Mesenchymal stem cell (in vitro differentiated cells and primary cell): Measurements from ENCODE around the gene SNN.

Experiments used
- DNase-seq: peaks from one replicate; pipeline ENCODE4 v3.0.0-alpha.2; 2013
- H2AFZ ChIP-seq: one replicate; pipeline ENCODE4 v1.6.1; 2013; ENCODE audit warnings: low read depth, mild to moderate bottlenecking, control low read depth, inconsistent platforms, low read length, moderate library complexity
- H2AK5ac ChIP-seq: 2 replicates; pipeline ENCODE4 v1.6.1; 2013; ENCODE audit warnings: low read length, moderate library complexity, mild to moderate bottlenecking, inconsistent platforms; ENCODE audit not compliant: severe bottlenecking
- H2BK120ac ChIP-seq: one replicate; pipeline ENCODE4 v1.6.1; 2013; ENCODE audit warnings: low read depth, mild to moderate bottlenecking, inconsistent platforms, low read length, moderate library complexity
- H2BK12ac ChIP-seq, 2 experiments: one replicate each; pipeline ENCODE4 v1.6.1; 2013; ENCODE audit warnings: inconsistent platforms in 2 of 2, low read length in 2 of 2, mild to moderate bottlenecking in 2 of 2, moderate library complexity in 2 of 2, control low read depth in 1 of 2
- H2BK15ac ChIP-seq: one replicate; pipeline ENCODE4 v1.6.1; 2013; ENCODE audit warnings: mild to moderate bottlenecking, low read depth, inconsistent platforms; ENCODE audit not compliant: poor library complexity, severe bottlenecking
- H2BK5ac ChIP-seq: 2 replicates; pipeline ENCODE4 v1.6.1; 2013; ENCODE audit warnings: low read depth, mild to moderate bottlenecking, low read length, control low read depth, inconsistent platforms; ENCODE audit not compliant: poor library complexity, severe bottlenecking
- H3K14ac ChIP-seq, 2 experiments: one replicate each; pipeline ENCODE4 v1.6.1; 2013; ENCODE audit warnings: inconsistent platforms in 2 of 2, low read length in 2 of 2, control low read depth in 1 of 2, mild to moderate bottlenecking in 1 of 2, moderate library complexity in 1 of 2
- H3K18ac ChIP-seq, 2 experiments: one replicate each; pipeline ENCODE4 v1.6.1; 2013; ENCODE audit warnings: inconsistent platforms in 2 of 2, low read length in 2 of 2, control low read depth in 1 of 2, low read depth in 1 of 2, mild to moderate bottlenecking in 1 of 2
- H3K23ac ChIP-seq, 2 experiments: one replicate each; pipeline ENCODE4 v1.6.1; 2013; ENCODE audit warnings: inconsistent platforms in 2 of 2, low read length in 2 of 2, mild to moderate bottlenecking in 2 of 2, moderate library complexity in 2 of 2, control low read depth in 1 of 2
- H3K27ac ChIP-seq: 2 replicates; pipeline ENCODE4 v1.5.1; 2013; ENCODE audit warnings: mild to moderate bottlenecking, moderate library complexity, low read length, control low read depth, inconsistent platforms; ENCODE audit not compliant: poor library complexity, severe bottlenecking
- H3K27me3 ChIP-seq, 2 experiments: 2 replicates each; pipeline versions ENCODE4 v1.6.1 to v1.7.0; 2013; ENCODE audit warnings: low read length in 2 of 2, mild to moderate bottlenecking in 2 of 2, moderate library complexity in 2 of 2, control low read depth in 1 of 2, inconsistent platforms in 1 of 2; ENCODE audit not compliant: control insufficient read depth in 1 of 2, insufficient read depth in 1 of 2
- H3K36me3 ChIP-seq, 2 experiments: 2 replicates each; pipeline versions ENCODE4 v1.6.1 to v1.7.0; 2013; ENCODE audit warnings: low read length in 2 of 2, control low read depth in 1 of 2, inconsistent platforms in 1 of 2, low read depth in 1 of 2, mild to moderate bottlenecking in 1 of 2; ENCODE audit not compliant: insufficient read depth in 2 of 2, control insufficient read depth in 1 of 2
- H3K4ac ChIP-seq, 2 experiments: one replicate each; pipeline ENCODE4 v1.6.1; 2013; ENCODE audit warnings: inconsistent platforms in 2 of 2, low read length in 2 of 2, mild to moderate bottlenecking in 2 of 2, moderate library complexity in 2 of 2, control low read depth in 1 of 2, low read depth in 1 of 2
- H3K4me1 ChIP-seq: 2 replicates; pipeline ENCODE4 v1.6.1; 2013; ENCODE audit warnings: low read depth, low read length, control low read depth; ENCODE audit not compliant: control insufficient read depth, insufficient read depth
- H3K4me2 ChIP-seq: 2 replicates; pipeline ENCODE4 v1.6.1; 2013; ENCODE audit warnings: low read length, mild to moderate bottlenecking, inconsistent platforms; ENCODE audit not compliant: poor library complexity, severe bottlenecking
- H3K4me3 ChIP-seq, 2 experiments: 2 replicates each; pipeline versions ENCODE4 v1.5.1 to v1.7.0; 2013; ENCODE audit warnings: low read length in 2 of 2, mild to moderate bottlenecking in 2 of 2, control low read depth in 1 of 2, low read depth in 1 of 2; ENCODE audit not compliant: insufficient read depth in 1 of 2
- H3K79me1 ChIP-seq: replicated peaks from 2 replicates; pipeline ENCODE4 v1.6.1; 2013; ENCODE audit warnings: mild to moderate bottlenecking, control low read depth, low read length, inconsistent platforms; ENCODE audit not compliant: poor library complexity, severe bottlenecking
- H3K9ac ChIP-seq: 2 replicates; pipeline ENCODE4 v1.7.0; 2013; ENCODE audit warnings: mild to moderate bottlenecking, low read length, moderate library complexity
- H3K9me3 ChIP-seq: 2 replicates; pipeline ENCODE4 v1.7.0; 2013; ENCODE audit warnings: mild to moderate bottlenecking, low read length; ENCODE audit not compliant: control insufficient read depth
- H4K8ac ChIP-seq: one replicate; pipeline ENCODE4 v1.6.1; 2013; ENCODE audit warnings: inconsistent platforms, mild to moderate bottlenecking, low read length, moderate library complexity
- H4K91ac ChIP-seq: one replicate; pipeline ENCODE4 v1.6.1; 2013; ENCODE audit warnings: mild to moderate bottlenecking, low read length, inconsistent platforms
- WGBS: methylation state at CpG from one replicate; pipeline ENCODE4 v1.1.7; 2013; ENCODE audit warnings: mixed read lengths; 5-methylcytosine and 5-hydroxymethylcytosine counted together

The SNN gene

GRCh38 chr16:11677959-11678881, 10.0 kb downstream of the SNN start:
- H2BK5ac ChIP-seq = no peak overlapping the region
- no peak overlapping the region for H2BK120ac ChIP-seq
- peak overlapping the region; percentile 27 for H3K9ac ChIP-seq
- no peak overlapping the region for H3K4me2 ChIP-seq
- H3K4ac ChIP-seq = no peak overlapping the region
- H2AK5ac ChIP-seq = no peak overlapping the region
- H3K9me3 ChIP-seq = no peaks in the 10 kb centered on the region
- H4K91ac ChIP-seq = no peak overlapping the region
- no peak overlapping the region for H2BK15ac ChIP-seq
- H3K27ac ChIP-seq = no peak overlapping the region
- H3K14ac ChIP-seq = no peak overlapping the region
- no peak overlapping the region for H3K18ac ChIP-seq
- no peak overlapping the region for H3K23ac ChIP-seq
- H4K8ac ChIP-seq = no peak overlapping the region
- peaks cover 46% of the 10 kb centered on the region for H3K79me1 ChIP-seq
- H2AFZ ChIP-seq = no peak overlapping the region
- WGBS = 91% methylated on average over 16 of the region's 18 CpGs
- peak overlapping the region in 1 of 2 experiments; percentile 11 for H3K4me3 ChIP-seq
- peaks cover 66 to 73% of the 10 kb centered on the region in 2 experiments for H3K36me3 ChIP-seq
- H3K4me1 ChIP-seq = peaks cover 30% of the 10 kb centered on the region
- H2BK12ac ChIP-seq = no peak overlapping the region
- DNase-seq = no peak
- H3K27me3 ChIP-seq = no peaks in the 10 kb centered on the region

GRCh38 chr16:11679250-11679649, 11.0 kb downstream of the SNN start:
- H3K27me3 ChIP-seq = no peaks in the 10 kb centered on the region
- no peak overlapping the region for H2BK15ac ChIP-seq
- H3K4me1 ChIP-seq = peaks cover 29% of the 10 kb centered on the region
- 91% methylated on average over 13 of the region's 13 CpGs for WGBS
- H2BK12ac ChIP-seq = no peak overlapping the region
- H3K18ac ChIP-seq = no peak overlapping the region
- H4K91ac ChIP-seq = no peak overlapping the region
- H3K9me3 ChIP-seq = no peaks in the 10 kb centered on the region
- no peak overlapping the region for H2BK120ac ChIP-seq
- H3K4me3 ChIP-seq = no peak overlapping the region
- H4K8ac ChIP-seq = no peak overlapping the region
- H3K36me3 ChIP-seq = peaks cover 69 to 76% of the 10 kb centered on the region in 2 experiments
- no peak for DNase-seq
- H3K79me1 ChIP-seq = peaks cover 39% of the 10 kb centered on the region
- H2BK5ac ChIP-seq = no peak overlapping the region
- H3K27ac ChIP-seq = no peak overlapping the region
- H3K14ac ChIP-seq = no peak overlapping the region
- H3K9ac ChIP-seq = no peak overlapping the region
- no peak overlapping the region for H3K4me2 ChIP-seq
- no peak overlapping the region for H3K4ac ChIP-seq
- no peak overlapping the region for H3K23ac ChIP-seq
- H2AK5ac ChIP-seq = no peak overlapping the region
- H2AFZ ChIP-seq = no peak overlapping the region

GRCh38 chr16:11679941-11680911, 12.0 kb downstream of the SNN start:
- Histone ChIP-seq H2AFZ (no peak overlapping the region), H3K4ac (no peak overlapping the region), H2BK5ac (no peak overlapping the region), H3K9me3 (no peaks in the 10 kb centered on the region), H3K9ac (no peak overlapping the region), H4K91ac (no peak overlapping the region), H3K23ac (no peak overlapping the region), H3K14ac (no peak overlapping the region), H4K8ac (no peak overlapping the region), H2BK12ac (no peak overlapping the region), H3K36me3 (peaks cover 74 to 83% of the 10 kb centered on the region in 2 experiments), H3K18ac (no peak overlapping the region), H2BK15ac (no peak overlapping the region), H3K4me3 (no peak overlapping the region), H3K27me3 (no peaks in the 10 kb centered on the region), H2BK120ac (no peak overlapping the region), H3K79me1 (peaks cover 47% of the 10 kb centered on the region), H3K27ac (no peak overlapping the region), H3K4me1 (peaks cover 22% of the 10 kb centered on the region), H2AK5ac (no peak overlapping the region), H3K4me2 (no peak overlapping the region)
- WGBS = 85% methylated on average over 12 of the region's 12 CpGs
- no peak for DNase-seq

GRCh38 chr16:11681556-11681955, 13.3 kb downstream of the SNN start:
- H3K18ac ChIP-seq = no peak overlapping the region
- no peak overlapping the region for H3K27ac ChIP-seq
- 89% methylated on average over 2 of the region's 2 CpGs for WGBS
- no peak overlapping the region for H3K14ac ChIP-seq
- no peak overlapping the region for H3K9ac ChIP-seq
- H3K23ac ChIP-seq = no peak overlapping the region
- H2BK5ac ChIP-seq = no peak overlapping the region
- H4K91ac ChIP-seq = no peak overlapping the region
- H4K8ac ChIP-seq = peak overlapping the region; percentile 46
- H3K9me3 ChIP-seq = no peaks in the 10 kb centered on the region
- H3K4me2 ChIP-seq = no peak overlapping the region
- H3K36me3 ChIP-seq = peaks cover 63 to 85% of the 10 kb centered on the region in 2 experiments
- no peak overlapping the region for H2BK120ac ChIP-seq
- DNase-seq = no peak
- no peaks in the 10 kb centered on the region for H3K27me3 ChIP-seq
- no peak overlapping the region for H2AFZ ChIP-seq
- no peak overlapping the region for H2BK15ac ChIP-seq
- peaks cover 47% of the 10 kb centered on the region for H3K79me1 ChIP-seq
- H2AK5ac ChIP-seq = peak overlapping the region; percentile 52
- peaks cover 16% of the 10 kb centered on the region for H3K4me1 ChIP-seq
- no peak overlapping the region for H3K4ac ChIP-seq
- H2BK12ac ChIP-seq = no peak overlapping the region
- H3K4me3 ChIP-seq = no peak overlapping the region
